Astrocyte (in vitro differentiated cells and primary cell): ENCODE measurements around the gene RPL6.

ENCODE experiments used
- CTCF ChIP-seq: IDR thresholded peaks from 2 replicates; pipeline ENCODE4 v1.5.1; 2011; ENCODE audit warnings: low read depth, mild to moderate bottlenecking, inconsistent platforms, low read length, moderate library complexity; ENCODE audit not compliant: insufficient read depth
- EZH2 ChIP-seq: IDR thresholded peaks from 2 replicates; pipeline ENCODE4 v1.6.1; 2012; ENCODE audit warnings: mild to moderate bottlenecking, low read length, inconsistent platforms; ENCODE audit not compliant: insufficient read depth

- TF ChIP-seq CTCF (no peak), EZH2 (no peak)
These were observed 46.6 kb upstream of the RPL6 start for GRCh38 chr12:112456029-112456428.
